HepG2 (cell line): Measurements from ENCODE around the gene CLCN2. TPM values are rescaled to one million over a fixed set of nuclear protein-coding genes. Genes with fewer than 3 reads are reported as not detected.

Source experiments
- ARNT2 ChIP-seq: sonication (generic); formaldehyde crosslinking; IDR thresholded peaks from 2 replicates; pipeline ENCODE4 v1.8.0; 2022; ENCODE audit warnings: mild to moderate bottlenecking, low read depth, missing genetic modification reagents, moderate library complexity
- CBX1 ChIP-seq: IDR thresholded peaks from one replicate; pipeline ENCODE4 v1.6.1; 2016; ENCODE audit warnings: antibody characterized with exemption, low read depth
- CEBPB ChIP-seq: IDR thresholded peaks from 2 replicates; pipeline ENCODE4 v1.6.1; 2011; ENCODE audit warnings: low read depth, low read length, improper control_type of control experiment, borderline replicate concordance
- CREB3 ChIP-seq: sonication (generic); formaldehyde crosslinking; IDR thresholded peaks from 2 replicates; pipeline ENCODE4 v1.5.0; 2020; ENCODE audit warnings: missing genetic modification reagents
- CTCF ChIP-seq: sonication (generic); formaldehyde crosslinking; IDR thresholded peaks from 2 replicates; pipeline ENCODE4 v1.5.0; 2020; ENCODE audit warnings: mild to moderate bottlenecking, missing genetic modification reagents, moderate library complexity
- HOXA3 ChIP-seq: sonication (generic); formaldehyde crosslinking; IDR thresholded peaks from 2 replicates; pipeline ENCODE4 v1.5.0; 2020; ENCODE audit warnings: missing genetic modification reagents
- HOXA5 ChIP-seq: sonication (generic); formaldehyde crosslinking; IDR thresholded peaks from 2 replicates; pipeline ENCODE4 v1.4.0; 2020; ENCODE audit warnings: missing genetic modification reagents
- IRX3 ChIP-seq: sonication (generic); formaldehyde crosslinking; IDR thresholded peaks from 2 replicates; pipeline ENCODE4 v1.8.1; 2023; ENCODE audit warnings: mild to moderate bottlenecking, low read depth, missing genetic modification reagents, borderline replicate concordance
- KAT7 ChIP-seq: IDR thresholded peaks from 2 replicates; pipeline ENCODE4 v1.6.1; 2018; ENCODE audit warnings: borderline replicate concordance, missing compliant biosample characterization
- KAT8 ChIP-seq: IDR thresholded peaks from 2 replicates; pipeline ENCODE4 v1.6.1; 2016; ENCODE audit warnings: missing genetic modification reagents, missing compliant biosample characterization
- NFATC3 ChIP-seq: sonication (generic); formaldehyde crosslinking; IDR thresholded peaks from 2 replicates; pipeline ENCODE4 v1.5.1; 2020; ENCODE audit warnings: mild to moderate bottlenecking, missing genetic modification reagents
- RBAK ChIP-seq: sonication (generic); formaldehyde crosslinking; IDR thresholded peaks from 2 replicates; pipeline ENCODE4 v1.5.1; 2020; ENCODE audit warnings: mild to moderate bottlenecking, missing genetic modification reagents
- REL ChIP-seq: sonication (generic); formaldehyde crosslinking; conservative IDR thresholded peaks from 2 replicates; pipeline ENCODE4 v1.8.0; 2022; ENCODE audit warnings: mild to moderate bottlenecking, missing genetic modification reagents, moderate library complexity
- REXO4 ChIP-seq: sonication (generic); formaldehyde crosslinking; IDR thresholded peaks from 2 replicates; pipeline ENCODE4 v1.8.0; 2022; ENCODE audit warnings: missing genetic modification reagents, mild to moderate bottlenecking, borderline replicate concordance
- SAFB2 ChIP-seq: sonication (generic); formaldehyde crosslinking; IDR thresholded peaks from 2 replicates; pipeline ENCODE4 v1.5.1; 2020; ENCODE audit warnings: missing genetic modification reagents, low read depth, mild to moderate bottlenecking, borderline replicate concordance
- SMARCC2 ChIP-seq: fragments of 450-650 bp; IDR thresholded peaks from 2 replicates; pipeline ENCODE4 v1.6.1; 2017; ENCODE audit warnings: antibody characterized with exemption, mild to moderate bottlenecking
- TSC22D2 ChIP-seq: sonication (generic); formaldehyde crosslinking; IDR thresholded peaks from 2 replicates; pipeline ENCODE4 v1.5.1; 2020; ENCODE audit warnings: missing genetic modification reagents, mild to moderate bottlenecking, borderline replicate concordance
- ZBTB39 ChIP-seq: sonication (generic); formaldehyde crosslinking; IDR thresholded peaks from 2 replicates; pipeline ENCODE4 v1.5.0; 2020; ENCODE audit warnings: missing genetic modification reagents
- ZBTB46 ChIP-seq: sonication (generic); formaldehyde crosslinking; IDR thresholded peaks from 2 replicates; pipeline ENCODE4 v1.4.0; 2020; ENCODE audit warnings: mild to moderate bottlenecking, missing genetic modification reagents, borderline replicate concordance
- ZNF263 ChIP-seq: sonication (generic); formaldehyde crosslinking; IDR thresholded peaks from 2 replicates; pipeline ENCODE4 v1.4.0; 2020; ENCODE audit warnings: missing genetic modification reagents
- ZNF382 ChIP-seq: sonication (generic); formaldehyde crosslinking; IDR thresholded peaks from 2 replicates; pipeline ENCODE4 v1.5.0; 2020; ENCODE audit warnings: missing genetic modification reagents, mild to moderate bottlenecking, borderline replicate concordance
- ZNF547 ChIP-seq: sonication (generic); formaldehyde crosslinking; IDR thresholded peaks from 2 replicates; pipeline ENCODE4 v1.5.1; 2020; ENCODE audit warnings: mild to moderate bottlenecking, missing genetic modification reagents
- ZNF562 ChIP-seq: sonication (generic); formaldehyde crosslinking; IDR thresholded peaks from 2 replicates; pipeline ENCODE4 v1.8.0; 2022; ENCODE audit warnings: missing genetic modification reagents, borderline replicate concordance
- ZNF616 ChIP-seq: sonication (generic); formaldehyde crosslinking; IDR thresholded peaks from 2 replicates; pipeline ENCODE4 v1.5.0; 2020; ENCODE audit warnings: low read depth, mild to moderate bottlenecking, missing genetic modification reagents
- polyA plus RNA-seq, 8 experiments: library from polyadenylated mRNA; depleted of rRNA in 3 of 8; stranded (reverse) in 7 of 8; unstranded in 1 of 8; fragments of >200 nt; fragmentation: Illumina TruSeq in 4 of 8; extraction: Trizol in 4 of 8; gene quantifications; 2 replicates each; pipeline versions ENCODE4 v1.2.1 to v1.2.3, GENCODE V29; 2011 to 2016; ENCODE audit warnings: low read depth in 4 of 8, missing spikeins in 1 of 8, mixed read lengths in 1 of 8; ENCODE audit not compliant: insufficient read depth in 1 of 8
- total RNA-seq, 5 experiments: library from RNA; depleted of rRNA; stranded (reverse); fragments of >200 nt; fragmentation: Illumina TruSeq; extraction: Trizol; gene quantifications; 2 replicates each; pipeline ENCODE4 v1.2.3, GENCODE V29; 2016; ENCODE audit warnings: low read depth in 1 of 5

The CLCN2 gene
- total and polyA plus RNA-seq, 2 of the 13 experiments (the other 11 are each of a cell fraction or from before 2014, with no cell fraction given), result 11.4 to 13.5 TPM

GRCh38 chr3:184298759-184299487 is 62.5 kb downstream of the CLCN2 start, which contains the start of gene PSMD2 (continued):
- TF ChIP-seq KAT8 (CRISPR knock-in tag), result peak; percentile 79
- no peak for TF ChIP-seq CBX1
- TF ChIP-seq HOXA5 (CRISPR knock-in tag), result 0 out of 2 replicates have a peak, but pooled peaks have one; percentile 66
- TF ChIP-seq ZNF616 (CRISPR knock-in tag), result peak; percentile 21; the same call in 1 of the 2 replicates
- 0 out of 2 replicates have a peak, but pooled peaks have one; percentile 16 for TF ChIP-seq KAT7
- no peak for TF ChIP-seq NFATC3
- no peak for TF ChIP-seq ZBTB39
- no peak for TF ChIP-seq ZBTB46 (CRISPR knock-in tag)
- no peak for TF ChIP-seq ZNF562 (CRISPR knock-in tag)
- TF ChIP-seq HOXA3, result peak; percentile 47; the same call in 1 of the 2 replicates
- TF ChIP-seq REXO4, result no peak
- TF ChIP-seq ZNF547 (CRISPR knock-in tag), result no peak
- no peak for TF ChIP-seq CEBPB
- no peak for TF ChIP-seq CREB3
- TF ChIP-seq SMARCC2, result no peak
- TF ChIP-seq TSC22D2 (CRISPR knock-in tag), result no peak
- TF ChIP-seq SAFB2, result no peak
- no peak for TF ChIP-seq IRX3 (CRISPR knock-in tag)
- no peak for TF ChIP-seq RBAK (CRISPR knock-in tag)
- TF ChIP-seq ZNF263, result 0 out of 2 replicates have a peak, but pooled peaks have one; percentile 16
- TF ChIP-seq REL (CRISPR knock-in tag), result no peak
- TF ChIP-seq ZNF382 (CRISPR knock-in tag), result no peak
- no peak for TF ChIP-seq ARNT2 (CRISPR knock-in tag)
- TF ChIP-seq CTCF, result no peak
